DMS 273 (cell line): Measurements from ENCODE around the gene ABI3BP.

ENCODE experiments used
- DNase-seq: peaks from one replicate; lab custom pipeline; 2025; ENCODE audit not compliant: unreplicated experiment; lab: John Stamatoyannopoulos, UW

ABI3BP gene

GRCh38 chr3:100740207-100740606 lies 253.0 kb downstream of the ABI3BP start:
- no peak for DNase-seq

- peak; percentile 40 for DNase-seq
These were observed 255.9 kb downstream of the ABI3BP start for GRCh38 chr3:100737334-100737733.

- no peak for DNase-seq
These were observed 260.8 kb downstream of the ABI3BP start for GRCh38 chr3:100732435-100732834.

DNA sequence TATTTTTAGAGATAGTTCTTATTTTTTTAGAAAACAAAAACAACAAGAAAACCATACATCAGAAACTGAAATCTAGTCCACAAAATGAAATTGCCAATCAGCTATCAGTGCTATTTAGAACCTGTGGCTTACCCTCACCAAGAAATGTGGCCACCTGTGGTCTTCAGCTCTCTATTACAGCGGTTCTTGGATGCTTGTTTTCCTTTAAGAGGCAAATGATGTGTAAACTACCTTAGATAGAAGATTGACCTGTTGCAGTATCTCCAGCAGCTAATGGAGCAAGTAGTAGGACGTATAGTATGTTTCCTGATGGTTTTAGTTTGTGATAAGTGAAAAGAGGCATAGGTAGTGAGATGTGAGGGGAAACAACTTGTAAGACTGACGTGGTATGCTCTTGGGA lies 262.7 kb downstream of the ABI3BP start:
- DNase-seq, result no peak

- no peak for DNase-seq
These were observed 266.5 kb downstream of the ABI3BP start for GRCh38 chr3:100726706-100727105.

GRCh38 chr3:100725935-100726513 lies 267.2 kb downstream of the ABI3BP start:
- no peak for DNase-seq

- no peak for DNase-seq
These were observed 272.8 kb downstream of the ABI3BP start for GRCh38 chr3:100720426-100720825.

- no peak for DNase-seq
These were observed 274.1 kb downstream of the ABI3BP start for GRCh38 chr3:100719136-100719535.

DNA sequence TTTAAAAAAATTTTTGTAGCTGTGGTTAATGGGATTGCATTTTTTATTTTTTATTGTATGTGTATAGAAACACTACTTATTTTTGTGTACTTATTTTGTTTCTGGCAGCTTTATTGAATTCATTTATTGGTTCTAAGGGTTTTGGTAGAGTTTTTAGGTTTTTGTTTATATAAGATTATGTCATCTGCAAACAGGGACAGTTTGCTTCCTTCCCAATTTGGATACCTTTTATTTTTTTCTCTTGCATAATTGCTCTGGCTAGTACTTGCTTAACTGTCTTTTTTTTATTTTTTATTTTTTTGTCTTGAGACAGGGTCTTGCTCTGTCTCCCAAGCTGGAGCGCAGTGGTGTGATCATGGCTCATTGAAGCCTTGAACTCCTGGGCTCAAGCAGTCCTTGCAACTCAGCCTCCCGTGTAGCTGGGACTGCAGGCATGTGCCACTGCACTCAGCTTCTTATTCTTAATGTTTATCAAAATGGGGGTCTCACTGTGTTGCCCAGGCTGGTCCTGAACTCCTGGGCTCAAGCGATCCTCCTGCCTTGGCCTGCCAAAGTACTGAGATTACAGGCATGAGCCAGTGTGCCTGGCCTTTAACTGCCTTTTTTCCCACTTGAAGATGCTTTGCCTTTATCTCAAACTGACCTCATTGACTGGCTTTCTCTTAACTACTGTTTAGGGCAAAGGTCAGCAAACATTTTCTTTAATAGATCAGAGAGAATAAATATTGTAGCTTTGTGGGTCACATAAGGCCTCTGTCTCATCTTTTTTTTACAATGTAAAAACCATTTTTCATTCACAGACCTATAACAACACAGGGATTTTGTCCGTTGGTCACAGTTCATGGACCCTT lies 275.4 kb downstream of the ABI3BP start:
- no peak for DNase-seq

DNA sequence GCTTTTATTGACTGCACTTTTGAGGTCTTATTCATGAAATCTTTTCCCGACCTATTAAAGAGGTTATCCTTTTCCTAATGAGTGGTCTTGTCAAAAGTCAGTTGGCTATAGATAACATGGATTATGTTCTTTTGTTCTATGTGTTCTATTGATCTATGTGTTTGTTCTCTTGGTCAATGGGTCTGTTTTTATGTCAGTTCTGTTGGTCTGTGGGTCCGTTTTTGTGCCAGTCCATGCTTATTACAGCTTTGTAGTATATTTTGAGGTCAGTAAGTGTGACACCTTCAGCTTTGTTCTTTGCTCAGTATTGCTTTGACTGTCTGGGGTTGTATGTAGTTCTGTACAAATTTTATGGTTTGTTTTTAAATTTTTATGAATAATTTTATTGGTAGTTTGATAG lies 276.2 kb downstream of the ABI3BP start:
- DNase-seq, result no peak

GRCh38 chr3:100715176-100715575 lies 278.0 kb downstream of the ABI3BP start:
- DNase-seq, result no peak

- DNase-seq, result peak; percentile 75
These were observed 282.8 kb downstream of the ABI3BP start for GRCh38 chr3:100710261-100710968.

- DNase-seq, result peak; percentile 73
These were observed 283.4 kb downstream of the ABI3BP start for GRCh38 chr3:100709842-100710260.

DNA sequence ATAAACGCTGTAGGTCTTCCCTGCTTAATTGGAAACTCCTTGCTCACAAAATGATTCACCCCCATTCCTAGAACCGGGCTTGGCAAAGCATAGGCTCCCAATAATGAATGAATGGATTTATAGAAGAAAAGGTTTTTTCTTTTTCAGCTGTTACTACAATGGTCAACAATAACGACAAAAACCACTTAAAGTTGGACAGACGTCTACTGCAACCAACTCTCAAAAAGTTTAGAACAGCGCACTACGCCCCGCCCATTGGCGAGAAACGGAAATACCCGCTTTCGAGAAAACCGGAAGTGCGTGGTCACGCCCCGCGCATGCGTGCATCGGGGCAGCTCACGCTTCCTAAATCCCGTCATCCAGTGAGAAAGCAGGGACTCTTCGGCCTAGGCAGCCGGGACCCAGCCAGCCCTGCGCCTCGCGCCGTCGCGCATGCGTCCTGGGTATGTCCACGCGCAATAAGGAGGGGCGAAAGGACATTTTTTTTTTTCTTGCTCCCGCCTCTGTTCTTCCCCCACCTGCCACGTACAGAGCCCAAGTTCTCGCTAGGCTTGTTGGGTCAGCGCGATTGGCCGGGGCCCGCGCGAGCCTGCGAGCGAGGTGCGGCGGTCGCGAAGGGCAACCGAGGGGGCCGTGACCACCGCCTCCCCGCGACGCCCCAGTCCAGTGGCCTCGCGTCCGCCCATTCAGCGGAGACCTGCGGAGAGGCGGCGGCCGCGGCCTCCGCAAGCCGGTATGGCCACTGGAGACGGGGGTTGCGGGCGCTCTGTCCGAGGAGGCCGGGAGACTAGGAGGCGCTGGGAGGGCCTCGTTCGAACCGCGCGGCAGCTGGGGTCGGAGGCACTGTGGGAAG lies 284.0 kb downstream of the ABI3BP start, which contains the start of gene TFG:
Gene TFG (plus strand): TSS at position 506 of the 853 bp plus-strand sequence. CDS start 4,192 bp downstream, outside the sequence.
- DNase-seq, result peak; percentile 100

- DNase-seq, result no peak
These were observed 284.6 kb downstream of the ABI3BP start for GRCh38 chr3:100708644-100708988.

DNA sequence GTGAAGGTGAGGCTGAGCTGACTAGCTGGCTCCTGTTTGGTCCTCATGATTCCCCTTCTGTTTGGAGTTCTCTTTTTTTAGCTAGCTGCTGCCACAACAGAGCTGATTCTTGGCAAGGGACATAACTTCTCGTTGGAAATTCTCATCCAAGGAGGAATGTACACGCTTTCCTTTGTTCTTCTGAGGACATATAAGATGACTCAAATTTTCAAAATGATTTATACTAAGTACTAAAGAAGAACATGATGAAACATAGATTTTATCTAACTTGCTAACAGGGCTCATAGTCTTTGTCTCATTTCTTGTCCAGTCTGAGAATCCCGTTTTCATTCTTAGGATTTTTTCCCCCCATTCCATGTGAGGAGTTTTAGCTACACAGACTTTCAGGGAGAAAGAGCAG lies 286.9 kb downstream of the ABI3BP start:
- DNase-seq, result no peak

- DNase-seq, result no peak
These were observed 289.4 kb downstream of the ABI3BP start for GRCh38 chr3:100703865-100704264.

DNA sequence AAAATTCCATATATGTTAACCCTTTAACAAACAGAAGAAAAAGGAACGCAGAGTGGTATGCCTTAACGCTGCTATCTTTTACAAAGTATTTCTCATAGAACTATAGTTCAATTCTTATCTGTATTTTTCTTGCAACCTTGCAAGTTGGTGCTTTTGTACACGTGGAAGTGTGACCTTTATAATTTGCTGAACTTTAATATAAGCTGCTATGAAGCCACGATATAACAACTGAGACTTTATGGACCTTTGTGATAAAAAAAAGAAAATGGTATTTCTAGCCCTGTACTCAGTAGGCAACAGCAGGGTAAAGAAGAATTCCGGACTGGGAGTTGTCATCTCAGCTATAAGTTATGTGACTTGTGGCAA lies 290.3 kb downstream of the ABI3BP start:
- no peak for DNase-seq

DNA sequence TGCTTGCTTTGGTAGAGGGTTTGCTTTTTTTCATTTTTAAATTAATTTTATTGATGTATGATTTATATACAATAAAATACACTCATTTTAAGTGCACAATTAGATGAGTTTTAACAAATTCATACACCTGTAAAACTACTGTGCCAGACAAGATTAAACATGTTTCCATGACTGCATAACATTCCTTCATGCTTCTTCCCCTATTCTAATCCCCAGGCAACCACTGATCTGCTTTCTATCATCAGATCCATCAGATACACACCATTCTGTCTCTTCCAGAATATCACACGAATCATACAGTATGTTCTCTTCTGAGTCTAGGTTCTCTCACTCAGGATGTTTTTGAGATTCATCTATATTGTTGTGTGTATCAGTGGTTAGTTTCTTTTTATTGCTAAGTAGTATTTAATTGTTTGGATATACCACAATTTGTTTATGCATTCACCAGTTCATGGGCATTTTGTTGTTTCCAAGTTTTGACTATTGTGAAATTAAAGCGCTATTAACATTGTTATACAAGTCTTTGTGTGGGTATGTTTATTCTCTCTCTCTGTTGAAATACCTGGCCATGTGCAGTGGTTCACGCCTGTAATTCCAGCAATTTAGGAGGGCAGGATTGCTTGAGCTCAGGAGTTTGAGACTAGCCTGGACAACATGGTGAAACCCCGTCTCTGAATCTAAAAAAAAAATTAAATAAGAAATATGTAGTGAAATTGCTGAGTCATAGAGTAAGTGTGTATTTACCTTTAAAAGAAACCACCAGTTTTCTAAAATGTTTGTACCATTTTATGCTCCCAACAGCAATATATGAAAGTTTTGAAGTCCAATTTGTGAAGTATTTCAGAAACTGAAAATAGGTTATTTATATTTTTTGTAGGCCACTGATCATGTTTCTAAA lies 290.9 kb downstream of the ABI3BP start:
- no peak for DNase-seq

GRCh38 chr3:100700708-100701107 lies 292.5 kb downstream of the ABI3BP start:
- no peak for DNase-seq
